GM18867 (cell line): ENCODE data around the gene SLC17A7.

Source experiments
- ATAC-seq: cut with Tn5 transposase; IDR thresholded peaks from one replicate; pipeline ENCODE4 v1.9.1; 2021; ENCODE audit warnings: mild to moderate bottlenecking, moderate library complexity; ENCODE audit not compliant: unreplicated experiment

The SLC17A7 gene

DNA sequence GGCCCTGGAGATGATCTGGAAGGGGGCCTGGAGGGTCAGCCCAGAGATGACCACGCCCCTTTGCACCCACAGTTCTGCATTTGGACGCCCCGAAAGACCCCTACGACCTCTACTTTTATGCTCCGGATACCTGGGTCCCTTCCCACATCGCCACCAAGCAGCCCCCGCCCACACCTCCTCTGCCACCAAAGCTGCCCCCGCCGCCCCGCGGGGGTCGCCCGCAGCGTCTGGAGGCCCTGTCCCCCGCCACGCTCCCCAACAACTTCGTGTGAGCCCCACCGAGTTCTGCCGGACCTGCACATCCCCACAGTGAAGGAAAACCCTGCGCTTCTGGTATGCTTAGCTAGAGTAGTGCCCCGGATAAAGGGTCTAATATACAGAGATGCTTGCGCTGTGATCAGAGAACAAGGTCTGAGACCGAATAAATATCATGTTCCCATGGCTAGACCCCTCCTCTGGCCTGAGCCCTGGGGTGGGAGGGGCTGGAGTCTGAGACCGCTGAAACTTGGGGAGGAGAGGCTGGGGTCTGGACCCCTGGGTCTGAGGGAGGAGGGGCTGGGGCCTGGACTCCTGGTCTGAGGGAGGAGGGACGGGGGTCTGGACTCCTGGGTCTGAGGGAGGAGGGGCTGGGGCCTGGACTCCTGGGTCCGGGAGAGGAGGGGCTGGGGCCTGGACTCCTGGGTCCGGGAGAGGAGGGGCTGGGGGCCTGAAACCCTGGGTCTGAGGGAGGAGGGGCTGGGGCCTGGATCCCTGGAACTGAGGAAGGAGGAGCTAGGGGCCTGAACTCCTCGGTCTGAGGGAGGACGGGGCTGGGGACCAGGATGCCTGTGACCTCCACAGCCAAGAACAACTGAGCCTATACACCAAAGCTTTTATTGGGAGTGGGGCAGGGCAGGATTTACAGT, 12.5 kb downstream of the SLC17A7 start:
- ATAC-seq = no peak

DNA sequence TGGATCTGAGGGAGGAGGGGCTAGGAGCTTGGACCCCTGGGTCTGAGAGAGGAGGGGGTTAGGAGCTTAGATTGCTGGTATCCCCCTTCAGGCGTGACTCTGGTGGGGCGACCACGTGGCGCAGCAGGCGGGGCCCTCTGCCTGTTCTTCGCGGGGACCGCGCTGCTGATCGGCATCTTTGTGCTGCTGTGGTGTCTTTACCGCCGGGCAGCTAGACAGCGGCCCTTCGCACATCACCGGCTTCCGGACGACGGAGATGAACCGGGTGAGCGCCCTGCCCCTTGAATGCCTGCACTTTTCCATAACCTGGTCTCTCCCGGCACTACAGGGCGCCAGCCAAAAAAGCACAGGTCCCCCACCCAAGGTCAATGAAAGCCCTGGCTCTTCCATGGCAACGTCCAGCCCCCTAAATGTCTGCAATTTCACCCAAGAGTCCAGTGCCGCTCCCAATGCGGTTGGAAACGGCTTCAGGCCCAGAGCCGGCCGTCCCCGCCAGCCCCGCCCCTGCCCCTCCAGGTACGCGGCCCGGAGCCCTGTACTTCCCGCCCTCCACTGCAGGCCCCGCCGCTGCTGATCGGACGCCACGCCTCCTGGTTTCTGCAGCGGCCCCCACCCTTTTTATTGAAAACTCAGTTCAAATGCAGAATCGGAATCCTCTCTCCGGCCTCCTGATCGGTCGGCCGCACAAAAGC, 13.3 kb downstream of the SLC17A7 start:
- no peak for ATAC-seq

DNA sequence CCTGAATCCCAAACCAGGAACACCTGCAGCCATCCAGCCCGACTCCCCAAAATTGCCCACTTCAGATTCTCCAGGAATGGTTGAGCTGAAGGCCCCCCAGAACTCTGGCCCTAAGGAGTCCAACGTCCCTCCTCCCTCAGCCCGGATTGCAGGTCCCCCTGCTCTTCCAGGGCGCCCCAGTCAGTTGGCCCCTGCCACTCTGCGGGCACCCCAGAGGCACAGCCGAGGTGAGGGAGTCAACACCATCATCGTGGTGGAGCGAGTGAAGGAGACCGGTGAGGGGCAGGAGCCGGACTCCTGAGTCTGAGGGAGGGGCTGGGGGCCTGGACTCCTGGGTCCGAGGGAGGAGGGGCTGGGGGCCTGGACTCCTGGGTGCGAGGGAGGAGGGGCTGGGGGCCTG, 14.0 kb downstream of the SLC17A7 start:
- no peak for ATAC-seq

DNA sequence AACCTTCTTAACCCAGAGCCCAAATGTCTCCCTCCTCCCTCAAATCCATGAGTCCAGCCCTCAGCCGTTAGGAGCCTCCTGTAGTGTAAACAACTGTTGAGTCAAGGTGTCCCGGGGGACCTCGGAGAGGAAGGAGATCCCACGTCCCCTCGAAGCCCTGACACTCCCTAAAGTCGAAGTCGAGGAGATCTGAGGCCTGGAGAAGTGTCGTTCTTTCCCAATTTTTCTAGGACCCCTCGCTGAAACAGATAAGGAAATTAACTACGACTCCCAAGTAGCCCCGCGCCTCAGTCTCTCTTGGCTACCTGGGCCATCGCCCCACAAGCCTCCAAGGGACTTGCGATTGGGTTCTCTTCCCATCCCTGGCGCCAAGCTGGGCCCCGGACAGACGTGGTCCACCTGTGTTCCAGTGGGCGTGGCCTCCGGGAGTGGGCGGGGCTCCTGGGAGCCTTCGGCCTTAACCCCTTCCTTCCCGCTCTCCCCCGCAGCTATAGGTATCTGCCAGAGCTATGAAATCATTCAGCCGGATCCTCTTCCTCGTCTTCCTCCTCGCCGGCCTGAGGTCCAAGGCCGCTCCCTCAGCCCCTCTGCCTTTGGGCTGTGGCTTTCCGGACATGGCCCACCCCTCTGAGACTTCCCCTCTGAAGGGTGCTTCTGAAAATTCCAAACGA, 15.3 kb downstream of the SLC17A7 start:
- no peak for ATAC-seq

DNA sequence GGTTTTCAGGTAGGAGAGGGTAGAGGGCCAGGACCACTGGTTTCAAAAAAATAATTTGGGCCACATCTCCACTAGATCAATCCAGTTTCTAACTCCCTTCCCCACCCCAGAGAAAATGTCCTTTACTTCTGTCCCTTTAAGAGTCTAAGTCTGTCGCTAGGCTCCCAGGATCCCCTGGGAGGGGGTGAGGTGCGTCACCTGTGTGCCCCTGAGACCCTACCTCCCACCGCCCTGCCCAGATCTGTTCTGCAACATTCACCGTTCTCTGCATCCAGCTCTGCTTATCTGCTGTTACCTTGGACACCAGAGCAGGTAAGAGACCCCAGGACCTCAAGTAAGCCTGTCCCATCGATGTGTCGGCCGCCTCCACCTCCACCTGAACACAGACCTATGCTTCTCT, 16.1 kb downstream of the SLC17A7 start, which contains the start of gene GFY:
GFY (plus strand) TSS at position 211 of the 400 bp plus-strand sequence. CDS start 1,043 bp downstream, outside the sequence.
- ATAC-seq = no peak

DNA sequence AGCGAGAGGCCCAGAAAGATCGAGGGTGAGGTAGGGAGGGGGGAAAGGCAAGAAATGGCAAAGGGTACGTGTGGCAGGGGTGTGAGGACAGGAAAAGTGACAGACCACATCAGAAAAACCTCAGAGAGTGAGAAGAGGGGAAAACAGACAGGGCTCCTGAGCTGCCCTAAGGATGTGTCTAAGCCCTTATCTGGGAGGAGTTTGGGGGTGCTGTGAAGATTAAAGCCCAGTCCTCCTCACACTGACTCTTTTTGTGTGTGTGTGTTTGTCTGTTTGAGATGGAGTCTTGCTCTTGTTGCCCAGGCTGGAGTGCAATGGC, 17.4 kb downstream of the SLC17A7 start:
- no peak for ATAC-seq

DNA sequence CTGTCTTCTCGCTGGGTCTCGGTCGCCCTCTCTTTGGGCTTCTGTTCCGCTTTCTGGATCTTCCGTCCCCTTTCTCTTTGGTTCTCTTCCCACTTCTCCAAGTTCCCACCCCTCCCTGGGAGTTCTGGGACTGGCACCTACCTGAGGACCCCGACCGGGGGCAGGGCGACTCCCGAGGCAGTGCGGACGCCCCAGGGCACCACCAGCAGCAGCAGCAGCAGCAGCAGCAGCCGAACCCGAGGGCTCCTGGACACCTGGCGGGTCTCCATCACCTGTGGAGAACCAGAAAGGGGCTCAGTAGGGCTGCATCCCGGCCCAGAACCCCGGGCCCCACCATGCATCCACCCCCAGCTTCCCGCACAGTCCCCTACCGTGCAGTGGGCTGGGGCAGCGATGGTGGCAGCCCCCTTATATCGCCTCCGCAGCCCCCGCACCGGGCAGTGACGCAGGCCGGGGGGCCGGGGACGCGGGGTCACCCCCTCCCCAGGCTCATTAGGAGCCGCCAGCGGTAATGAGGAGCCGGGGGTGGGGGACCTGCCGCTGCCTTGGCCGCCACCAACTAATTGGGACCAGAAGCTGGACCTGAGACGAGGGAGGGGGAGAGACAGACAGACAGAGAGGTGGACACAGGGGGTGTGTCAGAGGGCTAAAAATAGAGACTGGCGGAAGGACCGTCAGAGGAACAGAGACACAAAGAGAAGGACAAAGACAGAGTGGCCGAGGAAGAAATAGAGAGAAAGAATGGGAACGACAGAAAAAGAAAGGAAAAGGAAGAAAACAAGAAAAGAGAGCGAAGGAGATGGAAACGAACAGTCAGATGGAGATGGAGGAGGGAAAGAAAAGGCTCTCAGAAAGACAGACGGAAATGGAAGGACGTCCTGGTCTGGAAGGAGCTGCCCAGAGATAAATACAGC, 18.0 kb downstream of the SLC17A7 start, which contains the start of gene PTH2:
PTH2 (minus strand) TSS at position 371 of the 914 bp plus-strand sequence; CDS start at position 269, 102 bp downstream.
- no peak for ATAC-seq

DNA sequence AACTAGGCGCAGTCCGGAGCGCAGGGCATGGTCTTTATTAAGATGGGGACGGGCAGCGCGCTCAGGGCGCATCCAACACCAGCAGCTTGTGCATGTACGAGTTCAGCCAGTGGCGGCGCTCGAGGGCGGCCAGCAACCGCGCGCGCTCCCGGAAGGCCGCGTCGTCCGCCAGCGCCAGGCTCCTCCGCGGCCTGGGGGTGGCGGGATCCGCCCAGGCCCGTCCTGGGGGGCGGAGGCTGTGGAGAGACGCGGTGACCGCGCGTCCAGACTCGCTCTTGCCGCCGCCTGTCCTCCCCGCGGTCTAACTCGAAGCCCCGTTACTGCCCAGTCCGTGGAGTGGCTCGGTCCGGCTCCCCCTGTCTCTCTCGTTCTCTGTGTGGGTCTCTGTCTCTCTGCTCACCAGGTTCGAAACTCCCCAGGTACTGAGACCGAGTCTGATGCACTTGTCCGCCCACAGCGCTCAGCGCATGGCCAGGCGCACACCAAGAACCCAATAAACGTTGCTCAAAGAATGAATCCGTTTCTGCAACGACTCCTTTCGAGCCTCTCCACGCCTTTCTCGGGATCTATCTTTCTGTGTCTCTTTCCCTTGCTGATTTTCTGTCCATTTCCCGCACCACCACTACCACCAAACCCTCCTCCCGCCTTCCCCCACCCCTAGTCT, 18.8 kb downstream of the SLC17A7 start:
- ATAC-seq = no peak

DNA sequence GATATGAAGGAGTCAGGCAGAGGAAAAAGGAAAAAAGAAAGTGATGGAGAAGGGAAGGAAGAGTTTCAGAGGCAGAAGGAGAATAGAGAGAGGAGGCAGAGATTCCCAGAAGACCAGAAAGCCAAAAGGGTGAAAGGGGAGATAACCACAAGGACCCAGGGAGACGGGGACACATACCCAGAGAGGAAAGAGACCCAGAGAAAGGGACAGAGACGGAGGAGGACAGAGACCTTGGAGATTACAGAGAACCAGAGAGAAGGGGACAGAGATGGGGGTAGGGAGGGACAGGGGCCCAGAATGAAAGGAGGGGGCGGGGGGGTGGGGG, 19.5 kb downstream of the SLC17A7 start:
- no peak for ATAC-seq

DNA sequence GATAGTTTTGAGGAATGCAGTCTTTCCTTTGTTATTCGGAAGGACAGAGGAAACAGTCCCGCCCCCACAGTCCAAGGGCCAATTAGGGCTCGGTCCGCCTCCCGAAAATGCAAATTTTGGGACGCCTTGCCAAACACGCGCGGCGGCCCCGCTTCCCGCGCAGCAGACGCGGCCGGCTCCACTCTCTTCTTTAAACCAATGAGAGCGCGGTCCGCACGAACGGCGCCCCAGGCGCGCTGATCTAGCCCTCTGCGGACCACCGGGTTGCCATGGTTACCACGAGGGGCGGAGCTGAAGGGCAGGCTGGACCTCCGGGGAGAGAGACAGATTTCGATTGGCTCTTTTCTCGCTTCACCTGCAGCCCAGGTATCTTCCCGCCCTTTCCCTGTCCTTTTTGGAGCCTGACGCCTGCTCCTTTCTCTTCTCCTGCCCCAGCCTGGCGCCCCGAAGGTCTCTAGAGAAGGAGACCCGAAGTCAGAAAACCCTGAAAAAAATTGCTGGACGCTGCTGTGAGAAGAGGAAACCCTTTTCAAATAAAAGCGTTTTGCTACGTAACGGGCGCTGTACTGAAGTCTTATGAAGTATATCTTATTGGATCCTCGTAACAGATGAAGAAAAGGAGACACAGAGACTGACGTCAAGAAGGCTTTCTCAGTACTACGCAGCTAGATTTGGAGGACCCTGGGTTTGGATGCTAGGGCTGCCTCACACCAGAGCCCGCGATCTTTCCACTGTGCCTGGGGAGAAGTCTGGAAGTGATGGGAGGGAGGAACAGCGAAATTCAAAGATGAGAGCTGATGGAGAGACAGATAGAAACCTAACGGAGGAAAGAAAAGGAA, 20.1 kb downstream of the SLC17A7 start:
- no peak for ATAC-seq

DNA sequence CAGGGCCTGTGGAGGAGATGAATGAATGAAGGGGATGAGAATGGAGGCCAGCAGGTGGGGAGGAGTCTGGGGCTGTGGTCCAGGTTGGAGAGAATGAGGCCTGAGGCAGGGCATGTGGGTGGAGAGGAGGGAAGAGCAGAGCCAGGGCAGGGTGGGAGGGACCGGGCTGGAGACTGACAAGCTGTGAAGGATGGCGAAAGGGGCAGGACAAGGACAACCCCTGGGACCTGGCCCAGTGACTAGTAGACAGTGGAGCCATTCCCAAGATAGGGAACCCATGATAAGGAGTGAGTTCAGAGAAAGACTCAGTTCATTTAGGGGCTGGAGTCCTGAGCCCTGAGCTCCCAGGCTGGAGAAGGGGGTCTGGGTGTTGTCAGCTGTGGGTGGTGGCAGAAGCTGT, 21.1 kb downstream of the SLC17A7 start:
- ATAC-seq = no peak

DNA sequence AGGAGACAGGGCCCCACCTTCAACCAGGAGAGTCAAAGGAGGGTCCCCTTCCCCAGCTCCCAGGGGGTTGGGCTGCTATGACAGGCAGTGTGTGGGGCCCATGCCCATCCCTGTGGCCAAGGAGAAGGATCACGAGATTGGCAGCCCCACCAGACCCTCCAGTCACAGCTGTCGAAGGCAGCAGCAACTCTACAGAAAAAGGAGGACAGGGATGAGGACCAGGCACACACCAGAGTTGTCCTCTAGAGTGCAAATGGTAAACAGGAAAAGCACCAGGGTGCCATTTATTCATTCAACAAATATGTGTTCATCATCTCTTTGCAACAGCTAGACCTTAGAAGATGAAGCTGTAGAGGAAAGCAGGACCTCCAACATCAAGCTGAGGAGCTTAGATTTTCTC, 22.2 kb downstream of the SLC17A7 start:
- no peak for ATAC-seq

DNA sequence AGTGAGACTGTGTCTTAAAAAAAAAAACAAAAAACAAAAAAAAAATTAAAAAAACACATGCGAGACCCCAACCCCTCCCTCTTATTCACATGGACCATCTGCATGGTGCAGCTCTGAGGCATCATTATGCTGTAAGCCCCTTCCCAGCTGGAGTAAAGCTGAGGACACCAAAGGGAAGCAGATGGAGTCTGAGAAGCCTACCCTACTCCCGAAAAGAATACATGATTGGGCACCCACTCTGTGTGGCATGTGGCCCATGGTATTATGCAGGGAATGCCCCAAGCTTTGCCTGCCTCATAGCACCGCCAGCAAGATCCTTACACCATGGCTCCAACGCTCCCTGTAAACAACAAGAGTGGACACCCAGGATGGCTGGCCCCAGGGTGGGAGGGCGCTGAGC, 22.8 kb downstream of the SLC17A7 start:
- ATAC-seq = no peak

DNA sequence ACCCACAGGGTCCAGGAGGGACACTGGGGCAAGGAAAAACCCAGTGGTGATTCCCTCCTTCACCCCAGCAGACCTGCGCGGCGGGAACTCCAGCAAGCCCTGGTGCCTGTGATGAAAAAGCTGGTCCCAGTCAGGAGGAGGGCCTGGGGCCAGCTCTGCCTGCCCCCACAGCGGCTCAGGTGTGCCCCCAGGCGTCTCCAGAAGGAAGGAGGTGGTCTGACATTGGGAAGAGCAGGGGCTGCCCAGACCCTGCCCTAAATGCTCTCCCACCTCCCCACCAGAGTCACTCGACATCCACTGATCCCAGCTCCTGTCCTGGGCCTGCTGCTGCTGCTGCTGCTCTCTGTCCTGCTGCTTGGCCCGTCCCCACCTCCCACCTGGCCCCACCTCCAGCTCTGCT, 24.2 kb downstream of the SLC17A7 start:
- ATAC-seq = no peak

DNA sequence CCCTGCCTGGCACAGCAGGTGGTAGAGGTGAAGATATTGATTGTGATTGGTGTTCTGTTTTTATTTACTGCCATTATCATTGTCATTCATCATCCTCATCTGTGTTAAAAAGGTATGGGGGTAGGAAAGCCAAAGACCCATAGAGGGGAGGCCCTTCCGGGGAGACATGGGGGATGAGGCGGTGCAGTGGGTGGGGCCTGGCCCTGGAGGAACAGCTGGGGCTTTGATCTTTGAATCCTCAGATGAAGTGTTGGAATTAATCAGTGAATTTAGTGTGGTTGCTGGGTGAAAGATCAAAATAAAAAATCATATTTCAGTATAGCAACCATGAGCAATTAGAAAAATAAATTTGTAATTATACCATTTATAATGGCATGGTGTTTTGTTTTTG, 25.5 kb downstream of the SLC17A7 start:
- ATAC-seq = no peak

DNA sequence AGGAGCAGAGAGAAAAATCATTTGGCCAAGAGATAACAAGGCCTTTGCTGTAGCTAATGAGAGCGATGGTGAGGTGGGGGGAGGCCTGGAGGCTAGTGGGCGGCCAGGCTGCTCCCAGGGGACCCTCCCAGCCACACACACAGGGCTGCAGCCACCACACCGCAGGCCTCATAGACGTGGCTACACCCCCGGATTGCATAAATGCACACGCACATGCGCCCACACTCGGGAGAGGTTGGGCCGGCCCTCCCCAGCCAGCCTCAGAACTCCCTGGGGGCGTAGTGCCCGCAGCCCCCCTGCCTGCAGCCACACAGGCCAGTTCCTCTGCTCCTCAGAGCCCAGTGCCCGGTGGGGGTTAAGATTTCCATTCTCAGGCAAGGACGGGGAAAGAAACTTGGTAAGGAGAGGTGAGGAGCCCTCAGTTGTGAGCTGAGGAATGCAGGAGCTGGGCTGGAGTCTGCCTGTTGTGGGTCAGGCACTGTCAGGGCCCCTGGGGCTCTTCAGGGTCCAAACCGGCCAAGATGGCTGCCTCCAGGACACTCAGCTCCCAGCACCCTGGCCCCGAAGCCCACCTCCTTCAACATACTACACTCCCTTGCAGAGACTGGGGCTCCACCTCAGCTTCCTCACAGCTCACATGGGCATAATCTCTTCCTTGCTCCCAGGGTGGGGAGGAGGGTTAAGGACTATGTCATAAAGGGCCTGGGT, 26.1 kb downstream of the SLC17A7 start:
- ATAC-seq = no peak

DNA sequence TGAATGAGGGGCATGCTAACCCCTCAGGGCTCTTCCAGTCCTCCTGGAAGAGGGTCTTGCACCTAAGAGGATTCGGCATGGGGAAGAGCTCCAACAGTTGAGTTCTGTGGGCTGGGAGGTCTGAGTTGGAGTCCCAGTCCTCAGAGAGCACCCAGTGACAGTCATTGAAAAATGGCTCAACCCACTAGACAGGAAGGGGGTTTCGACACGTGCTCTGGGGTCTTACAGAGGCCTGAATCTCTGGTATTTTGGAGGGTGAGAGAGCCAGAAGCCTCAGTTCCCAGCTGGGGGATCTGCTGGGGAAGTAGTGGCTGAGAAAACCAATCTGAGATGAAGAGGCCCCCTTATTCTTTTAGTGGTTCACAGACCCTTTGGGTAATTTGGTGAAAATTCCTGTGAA, 27.1 kb downstream of the SLC17A7 start:
- no peak for ATAC-seq

DNA sequence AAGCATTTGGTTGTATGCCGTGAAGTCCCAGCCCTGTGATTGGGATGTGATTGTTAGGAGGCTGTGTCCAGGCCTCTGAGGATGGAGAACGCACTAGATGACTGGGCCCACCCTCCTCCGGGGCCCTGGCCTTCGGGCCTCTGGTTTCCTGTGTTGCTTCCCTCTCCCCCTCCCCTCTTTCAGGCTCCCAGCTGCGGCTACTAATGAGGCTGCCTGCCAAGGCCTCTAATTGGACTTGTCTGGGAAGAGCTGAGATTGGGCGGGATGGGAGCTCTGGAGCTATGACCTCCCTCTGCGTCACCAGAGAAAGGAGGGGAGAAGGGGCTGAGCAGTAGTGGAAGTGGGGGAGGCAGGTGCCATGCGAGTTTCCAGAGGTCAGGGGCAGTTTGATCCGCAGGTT, 28.0 kb downstream of the SLC17A7 start:
- no peak for ATAC-seq
